ENCODE data around the gene AKR1C4.
"Not testable (repeated sequence)": the region's sequence is repeated elsewhere in the genome, so short reads cannot be mapped to it uniquely, and the experiment has no call there.

Gene AKR1C4

DNA sequence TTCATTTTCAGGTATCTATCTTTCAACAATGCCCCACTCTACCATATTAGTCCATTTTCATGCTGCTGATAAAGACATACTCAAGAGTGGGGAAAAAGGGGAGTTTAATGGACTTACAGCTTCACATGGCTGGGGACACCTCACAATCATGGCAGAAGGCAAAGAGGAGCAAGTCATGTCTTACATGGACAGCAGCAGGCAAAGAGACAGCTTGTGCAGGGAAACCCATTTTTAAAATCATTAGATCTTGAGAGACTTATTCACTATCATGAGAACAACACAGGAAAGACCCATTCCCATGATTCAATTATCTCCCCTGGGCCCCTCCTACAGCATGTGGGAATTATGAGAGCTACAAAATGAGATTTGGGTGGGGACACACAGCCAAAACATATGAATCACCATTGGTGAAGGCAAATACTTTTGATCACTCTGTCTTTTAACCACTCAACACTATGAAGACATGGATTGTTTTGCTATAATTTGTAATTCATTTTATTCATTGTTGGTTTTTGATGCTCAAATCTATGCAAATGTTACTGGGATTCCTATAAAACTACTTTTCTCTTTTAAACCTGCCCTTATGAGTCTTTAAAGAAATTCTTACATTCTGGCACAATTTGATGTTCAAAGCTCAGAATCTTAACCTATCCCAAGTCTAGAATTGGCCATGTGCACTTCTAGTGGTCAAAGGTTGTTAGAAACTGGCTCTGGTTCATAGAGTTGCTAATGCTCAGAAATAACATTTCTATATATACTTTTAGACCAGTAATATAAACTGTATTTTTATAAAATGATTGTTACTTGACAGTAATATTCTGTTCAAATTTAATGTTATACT is 15.3 kb downstream of the AKR1C4 start:
- no peak overlapping the region for H3K4me3 ChIP-seq (ENCODE audit: low read depth, low read length)
- no peak for DNase-seq (ENCODE audit: low read depth)
- TF ChIP-seq, protein P1, sequence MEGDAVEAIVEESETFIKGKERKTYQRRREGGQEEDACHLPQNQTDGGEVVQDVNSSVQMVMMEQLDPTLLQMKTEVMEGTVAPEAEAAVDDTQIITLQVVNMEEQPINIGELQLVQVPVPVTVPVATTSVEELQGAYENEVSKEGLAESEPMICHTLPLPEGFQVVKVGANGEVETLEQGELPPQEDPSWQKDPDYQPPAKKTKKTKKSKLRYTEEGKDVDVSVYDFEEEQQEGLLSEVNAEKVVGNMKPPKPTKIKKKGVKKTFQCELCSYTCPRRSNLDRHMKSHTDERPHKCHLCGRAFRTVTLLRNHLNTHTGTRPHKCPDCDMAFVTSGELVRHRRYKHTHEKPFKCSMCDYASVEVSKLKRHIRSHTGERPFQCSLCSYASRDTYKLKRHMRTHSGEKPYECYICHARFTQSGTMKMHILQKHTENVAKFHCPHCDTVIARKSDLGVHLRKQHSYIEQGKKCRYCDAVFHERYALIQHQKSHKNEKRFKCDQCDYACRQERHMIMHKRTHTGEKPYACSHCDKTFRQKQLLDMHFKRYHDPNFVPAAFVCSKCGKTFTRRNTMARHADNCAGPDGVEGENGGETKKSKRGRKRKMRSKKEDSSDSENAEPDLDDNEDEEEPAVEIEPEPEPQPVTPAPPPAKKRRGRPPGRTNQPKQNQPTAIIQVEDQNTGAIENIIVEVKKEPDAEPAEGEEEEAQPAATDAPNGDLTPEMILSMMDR (IDR thresholded peaks at IDR 0.05; ENCODE audit: low read depth, low read length), result no peak
- TF ChIP-seq, protein P2, sequence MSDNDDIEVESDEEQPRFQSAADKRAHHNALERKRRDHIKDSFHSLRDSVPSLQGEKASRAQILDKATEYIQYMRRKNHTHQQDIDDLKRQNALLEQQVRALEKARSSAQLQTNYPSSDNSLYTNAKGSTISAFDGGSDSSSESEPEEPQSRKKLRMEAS (IDR thresholded peaks at IDR 0.05; ENCODE audit: low read depth, low read length), result no peak
- no peak for TF ChIP-seq MYC (IDR thresholded peaks at IDR 0.05; ENCODE audit: low read depth, low read length)
- TF ChIP-seq POLR2A (IDR thresholded peaks at IDR 0.05; ENCODE audit: extremely low read depth, insufficient read length), result no peak

DNA sequence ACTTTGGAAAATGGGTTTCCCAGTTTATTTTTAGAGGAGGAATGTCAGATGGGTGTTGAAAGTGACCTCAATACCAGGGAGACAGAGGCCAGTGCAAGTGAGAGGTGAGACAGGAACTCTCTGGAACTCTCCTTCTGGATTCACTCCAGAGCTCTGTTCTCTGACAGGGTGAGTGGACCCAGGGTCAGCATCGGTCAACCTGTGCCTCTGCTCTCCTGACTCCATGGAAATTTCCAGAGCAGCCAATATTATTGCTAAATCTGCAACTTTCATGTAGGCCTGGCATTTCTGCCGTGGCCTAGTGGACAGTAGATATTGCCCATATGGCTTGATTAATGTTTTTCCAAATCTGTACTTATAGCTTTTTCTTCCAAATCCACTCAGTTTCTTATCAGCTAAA is 20.2 kb downstream of the AKR1C4 start:
- TF ChIP-seq, protein P2 (IDR thresholded peaks at IDR 0.05; ENCODE audit: low read depth, low read length), result no peak
- TF ChIP-seq MYC (IDR thresholded peaks at IDR 0.05; ENCODE audit: low read depth, low read length), result no peak
- TF ChIP-seq, protein P1 (IDR thresholded peaks at IDR 0.05; ENCODE audit: low read depth, low read length), result no peak
- no peak for DNase-seq (ENCODE audit: low read depth)
- no peak overlapping the region for H3K4me3 ChIP-seq (ENCODE audit: low read depth, low read length)

DNA sequence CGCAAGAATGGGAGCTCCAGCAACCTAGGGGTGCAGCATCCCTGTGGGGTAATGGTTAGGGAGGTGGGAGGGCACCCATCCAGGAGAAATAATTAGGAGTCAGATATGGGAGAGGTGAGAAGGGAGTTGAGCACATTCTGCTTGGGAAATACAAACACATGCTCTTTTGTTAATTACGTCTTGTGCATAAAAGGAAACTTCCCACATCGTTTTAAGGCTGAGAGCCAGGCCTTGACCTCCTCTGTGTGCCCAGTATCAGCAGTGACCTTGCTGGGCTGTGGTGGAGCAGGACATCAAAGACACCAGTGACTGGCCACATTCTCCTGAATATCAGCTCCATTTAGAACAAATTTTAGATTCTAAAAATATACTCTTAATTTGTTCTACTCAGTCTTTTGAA is 22.6 kb downstream of the AKR1C4 start:
- no peak for DNase-seq (ENCODE audit: low read depth)
- no peak overlapping the region for H3K4me3 ChIP-seq (ENCODE audit: low read depth, low read length)
- TF ChIP-seq MYC (IDR thresholded peaks at IDR 0.05; ENCODE audit: low read depth, low read length), result no peak
- TF ChIP-seq, protein P1 (IDR thresholded peaks at IDR 0.05; ENCODE audit: low read depth, low read length), result no peak

DNA sequence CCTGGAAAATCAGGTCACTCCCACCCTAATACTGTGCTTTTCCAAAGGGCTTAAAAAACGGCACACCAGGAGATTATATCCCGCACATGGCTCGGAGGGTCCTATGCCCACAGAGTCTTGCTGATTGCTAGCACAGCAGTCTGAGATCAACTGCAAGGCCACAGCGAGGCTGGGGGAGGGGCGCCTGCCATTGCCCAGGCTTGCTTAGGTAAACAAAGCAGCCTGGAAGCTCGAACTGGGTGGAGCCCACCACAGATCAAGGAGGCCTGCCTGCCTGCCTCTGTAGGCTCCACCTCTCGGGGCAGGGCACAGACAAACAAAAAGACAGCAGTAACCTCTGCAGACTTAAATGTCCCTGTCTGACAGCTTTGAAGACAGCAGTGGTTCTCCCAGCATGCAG is 26.3 kb downstream of the AKR1C4 start:
- not testable (repeated sequence) for DNase-seq (ENCODE audit: low read depth); H3K4me3 ChIP-seq (ENCODE audit: low read depth, low read length)

DNA sequence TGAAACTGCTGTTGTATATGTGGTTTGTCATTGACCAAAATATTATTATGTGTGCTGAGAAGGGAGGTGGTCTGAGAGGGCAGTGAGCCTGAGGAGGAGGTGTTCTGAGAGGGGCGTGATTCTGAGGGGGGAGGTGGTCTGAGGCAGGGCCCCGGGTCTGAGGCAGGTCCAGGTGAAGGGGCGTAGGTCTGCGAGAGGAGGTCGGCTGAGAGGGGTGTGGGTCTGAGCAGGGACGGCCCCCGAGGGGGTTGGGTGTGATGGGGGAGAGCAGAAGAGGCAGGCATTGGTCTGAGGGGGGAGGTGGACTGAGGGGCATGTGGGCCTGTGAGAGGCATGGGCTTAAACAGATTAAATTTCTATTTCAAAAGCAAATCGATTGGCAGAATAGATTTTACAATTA is 32.4 kb downstream of the AKR1C4 start:
- DNase-seq (ENCODE audit: low read depth), result no peak
- no peak overlapping the region for H3K4me3 ChIP-seq (ENCODE audit: low read depth, low read length)
- TF ChIP-seq POLR2A (IDR thresholded peaks at IDR 0.05; ENCODE audit: extremely low read depth, insufficient read length), result no peak
- TF ChIP-seq, protein P2 (IDR thresholded peaks at IDR 0.05; ENCODE audit: low read depth, low read length), result no peak

DNA sequence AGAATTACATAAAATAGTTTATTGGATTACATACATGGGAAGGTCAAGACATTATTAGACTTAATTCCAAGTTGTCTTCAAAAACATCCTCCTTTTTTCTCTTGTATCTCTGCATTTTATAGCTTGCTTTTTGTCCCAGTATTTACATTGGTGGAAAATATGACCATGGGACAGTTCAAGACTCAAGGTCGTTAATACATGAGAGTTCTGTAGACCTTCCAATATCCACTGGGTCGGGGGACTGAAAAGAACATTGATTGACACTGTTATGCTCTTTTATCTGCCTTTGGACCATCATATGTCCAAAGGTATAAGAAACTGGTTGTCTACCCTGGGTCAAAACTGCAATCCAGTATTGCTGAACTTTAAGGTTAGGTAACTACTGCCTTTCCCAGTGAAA is 36.7 kb downstream of the AKR1C4 start:
- TF ChIP-seq, protein P2 (IDR thresholded peaks at IDR 0.05; ENCODE audit: low read depth, low read length), result no peak
- no peak for TF ChIP-seq MYC (IDR thresholded peaks at IDR 0.05; ENCODE audit: low read depth, low read length)
- TF ChIP-seq POLR2A (IDR thresholded peaks at IDR 0.05; ENCODE audit: extremely low read depth, insufficient read length), result no peak
- TF ChIP-seq, protein P1 (IDR thresholded peaks at IDR 0.05; ENCODE audit: low read depth, low read length), result no peak
- no peak overlapping the region for H3K4me3 ChIP-seq (ENCODE audit: low read depth, low read length)
- no peak for DNase-seq (ENCODE audit: low read depth)

Data from NB4 (cell line).